ENCODE measurements around the gene DMXL2.

DNA sequence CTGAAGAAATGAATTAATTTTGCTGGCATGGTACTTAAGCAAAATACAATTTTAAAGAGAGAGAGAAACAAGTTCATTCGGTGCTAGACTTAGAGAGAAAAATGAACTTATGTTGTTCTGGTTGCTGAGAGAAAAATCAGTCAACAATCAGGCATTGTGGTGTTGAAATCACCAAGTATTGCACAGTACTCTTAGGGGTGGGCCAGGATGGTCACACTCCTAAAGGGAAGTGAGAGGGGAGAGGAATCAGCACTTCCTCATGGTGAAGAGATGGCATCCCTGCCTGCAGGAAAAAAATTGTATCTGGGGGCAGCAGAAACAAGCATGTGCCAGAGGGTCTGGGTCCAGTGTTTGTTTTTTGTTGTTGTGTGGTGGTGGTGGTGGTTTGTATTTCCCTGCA lies 7.0 kb upstream of the DMXL2 start:
- TF ChIP-seq, protein P1, sequence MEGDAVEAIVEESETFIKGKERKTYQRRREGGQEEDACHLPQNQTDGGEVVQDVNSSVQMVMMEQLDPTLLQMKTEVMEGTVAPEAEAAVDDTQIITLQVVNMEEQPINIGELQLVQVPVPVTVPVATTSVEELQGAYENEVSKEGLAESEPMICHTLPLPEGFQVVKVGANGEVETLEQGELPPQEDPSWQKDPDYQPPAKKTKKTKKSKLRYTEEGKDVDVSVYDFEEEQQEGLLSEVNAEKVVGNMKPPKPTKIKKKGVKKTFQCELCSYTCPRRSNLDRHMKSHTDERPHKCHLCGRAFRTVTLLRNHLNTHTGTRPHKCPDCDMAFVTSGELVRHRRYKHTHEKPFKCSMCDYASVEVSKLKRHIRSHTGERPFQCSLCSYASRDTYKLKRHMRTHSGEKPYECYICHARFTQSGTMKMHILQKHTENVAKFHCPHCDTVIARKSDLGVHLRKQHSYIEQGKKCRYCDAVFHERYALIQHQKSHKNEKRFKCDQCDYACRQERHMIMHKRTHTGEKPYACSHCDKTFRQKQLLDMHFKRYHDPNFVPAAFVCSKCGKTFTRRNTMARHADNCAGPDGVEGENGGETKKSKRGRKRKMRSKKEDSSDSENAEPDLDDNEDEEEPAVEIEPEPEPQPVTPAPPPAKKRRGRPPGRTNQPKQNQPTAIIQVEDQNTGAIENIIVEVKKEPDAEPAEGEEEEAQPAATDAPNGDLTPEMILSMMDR (IDR thresholded peaks at IDR 0.05) = no peak
- no peak for TF ChIP-seq POLR2A (IDR thresholded peaks at IDR 0.05)
